ENCODE results near the gene GPR17.

GPR17 gene

GRCh38 chr2:127637725-127638252, 8.2 kb upstream of the GPR17 start:
- no peaks in the 10 kb centered on the region for H3K36me3 ChIP-seq (ENCODE audit: control insufficient read depth, insufficient read depth, low read length)
- peaks cover 29% of the 10 kb centered on the region for H3K4me1 ChIP-seq (ENCODE audit: control insufficient read depth, insufficient read depth, low read length)
- peak overlapping the region; percentile 36 for H3K4me3 ChIP-seq (ENCODE audit: low read depth, low read length)
- H3K27ac ChIP-seq (ENCODE audit: low read depth, low read length): peak overlapping the region; percentile 82; the same call in 1 of the 2 replicates
- no peaks in the 10 kb centered on the region for H3K9me3 ChIP-seq (ENCODE audit: control insufficient read depth, insufficient read depth, low read depth, low read length)
- H3K27me3 ChIP-seq (ENCODE audit: control insufficient read depth, insufficient read depth, low read length): no peaks in the 10 kb centered on the region
- H3K9ac ChIP-seq (ENCODE audit: low read length): peak overlapping the region; percentile 26

- Histone ChIP-seq H3K36me3 (ENCODE audit: control insufficient read depth, insufficient read depth, low read length) (no peaks in the 10 kb centered on the region), H3K27ac (ENCODE audit: low read depth, low read length) (peak overlapping the region; percentile 82; the same call in 1 of the 2 replicates), H3K4me3 (ENCODE audit: low read depth, low read length) (peak overlapping the region; percentile 36), H3K9me3 (ENCODE audit: control insufficient read depth, insufficient read depth, low read depth, low read length) (no peaks in the 10 kb centered on the region), H3K27me3 (ENCODE audit: control insufficient read depth, insufficient read depth, low read length) (no peaks in the 10 kb centered on the region), H3K4me1 (ENCODE audit: control insufficient read depth, insufficient read depth, low read length) (peaks cover 29% of the 10 kb centered on the region), H3K9ac (ENCODE audit: low read length) (peak overlapping the region; percentile 11)
Observed at GRCh38 chr2:127638361-127639110, 7.4 kb upstream of the GPR17 start.

GRCh38 chr2:127639111-127639474, 6.9 kb upstream of the GPR17 start:
- no peak overlapping the region for H3K4me3 ChIP-seq (ENCODE audit: low read depth, low read length)
- no peak overlapping the region for H3K27ac ChIP-seq (ENCODE audit: low read depth, low read length)
- peaks cover 29% of the 10 kb centered on the region for H3K4me1 ChIP-seq (ENCODE audit: control insufficient read depth, insufficient read depth, low read length)

GRCh38 chr2:127640082-127641072, 5.6 kb upstream of the GPR17 start:
- no peaks in the 10 kb centered on the region for H3K9me3 ChIP-seq (ENCODE audit: control insufficient read depth, insufficient read depth, low read depth, low read length)
- H3K4me3 ChIP-seq (ENCODE audit: low read depth, low read length): no peak overlapping the region
- no peaks in the 10 kb centered on the region for H3K36me3 ChIP-seq (ENCODE audit: control insufficient read depth, insufficient read depth, low read length)
- no peaks in the 10 kb centered on the region for H3K27me3 ChIP-seq (ENCODE audit: control insufficient read depth, insufficient read depth, low read length)
- peaks cover 29% of the 10 kb centered on the region for H3K4me1 ChIP-seq (ENCODE audit: control insufficient read depth, insufficient read depth, low read length)
- H3K27ac ChIP-seq (ENCODE audit: low read depth, low read length): no peak overlapping the region; the same call in 1 of the 2 replicates
- H3K9ac ChIP-seq (ENCODE audit: low read length): no peak overlapping the region

More at GRCh38 chr2:127639111-127639474, 6.9 kb upstream of the GPR17 start:
- Histone ChIP-seq H3K27me3 (ENCODE audit: control insufficient read depth, insufficient read depth, low read length) (no peaks in the 10 kb centered on the region), H3K36me3 (ENCODE audit: control insufficient read depth, insufficient read depth, low read length) (no peaks in the 10 kb centered on the region), H3K9me3 (ENCODE audit: control insufficient read depth, insufficient read depth, low read depth, low read length) (no peaks in the 10 kb centered on the region), H3K9ac (ENCODE audit: low read length) (peak overlapping the region; percentile 11)

- H3K4me3 ChIP-seq (ENCODE audit: low read depth, low read length): no peak overlapping the region
- H3K36me3 ChIP-seq (ENCODE audit: control insufficient read depth, insufficient read depth, low read length): no peaks in the 10 kb centered on the region
- H3K4me1 ChIP-seq (ENCODE audit: control insufficient read depth, insufficient read depth, low read length): peaks cover 29% of the 10 kb centered on the region
- no peak overlapping the region for H3K9ac ChIP-seq (ENCODE audit: low read length)
- H3K27ac ChIP-seq (ENCODE audit: low read depth, low read length): no peak overlapping the region
- H3K9me3 ChIP-seq (ENCODE audit: control insufficient read depth, insufficient read depth, low read depth, low read length): no peaks in the 10 kb centered on the region
- H3K27me3 ChIP-seq (ENCODE audit: control insufficient read depth, insufficient read depth, low read length): no peaks in the 10 kb centered on the region
Observed at GRCh38 chr2:127641133-127641532, 4.8 kb upstream of the GPR17 start.

- H3K9me3 ChIP-seq (ENCODE audit: control insufficient read depth, insufficient read depth, low read depth, low read length): no peaks in the 10 kb centered on the region
- no peak overlapping the region for H3K9ac ChIP-seq (ENCODE audit: low read length)
- no peaks in the 10 kb centered on the region for H3K36me3 ChIP-seq (ENCODE audit: control insufficient read depth, insufficient read depth, low read length)
- peaks cover 22% of the 10 kb centered on the region for H3K4me1 ChIP-seq (ENCODE audit: control insufficient read depth, insufficient read depth, low read length)
- no peak overlapping the region for H3K27ac ChIP-seq (ENCODE audit: low read depth, low read length)
- no peaks in the 10 kb centered on the region for H3K27me3 ChIP-seq (ENCODE audit: control insufficient read depth, insufficient read depth, low read length)
- no peak overlapping the region for H3K4me3 ChIP-seq (ENCODE audit: low read depth, low read length)
Observed at GRCh38 chr2:127641846-127642507, 4.0 kb upstream of the GPR17 start.

GRCh38 chr2:127642706-127643438, 3.1 kb upstream of the GPR17 start:
- H3K4me1 ChIP-seq (ENCODE audit: control insufficient read depth, insufficient read depth, low read length): peaks cover 17% of the 10 kb centered on the region
- H3K9ac ChIP-seq (ENCODE audit: low read length): no peak overlapping the region
- H3K36me3 ChIP-seq (ENCODE audit: control insufficient read depth, insufficient read depth, low read length): no peaks in the 10 kb centered on the region
- no peak overlapping the region for H3K27ac ChIP-seq (ENCODE audit: low read depth, low read length)
- no peaks in the 10 kb centered on the region for H3K27me3 ChIP-seq (ENCODE audit: control insufficient read depth, insufficient read depth, low read length)
- H3K4me3 ChIP-seq (ENCODE audit: low read depth, low read length): no peak overlapping the region
- H3K9me3 ChIP-seq (ENCODE audit: control insufficient read depth, insufficient read depth, low read depth, low read length): no peaks in the 10 kb centered on the region

- H3K36me3 ChIP-seq (ENCODE audit: control insufficient read depth, insufficient read depth, low read length): no peaks in the 10 kb centered on the region
- H3K9ac ChIP-seq (ENCODE audit: low read length): no peak overlapping the region
- peaks cover 13% of the 10 kb centered on the region for H3K4me1 ChIP-seq (ENCODE audit: control insufficient read depth, insufficient read depth, low read length)
- H3K27ac ChIP-seq (ENCODE audit: low read depth, low read length): no peak overlapping the region
- H3K4me3 ChIP-seq (ENCODE audit: low read depth, low read length): no peak overlapping the region
- H3K9me3 ChIP-seq (ENCODE audit: control insufficient read depth, insufficient read depth, low read depth, low read length): no peaks in the 10 kb centered on the region
- no peaks in the 10 kb centered on the region for H3K27me3 ChIP-seq (ENCODE audit: control insufficient read depth, insufficient read depth, low read length)
Observed at GRCh38 chr2:127643439-127644065, 2.4 kb upstream of the GPR17 start.

- no peak overlapping the region for H3K4me3 ChIP-seq (ENCODE audit: low read depth, low read length)
- no peak overlapping the region for H3K27ac ChIP-seq (ENCODE audit: low read depth, low read length)
- no peaks in the 10 kb centered on the region for H3K9me3 ChIP-seq (ENCODE audit: control insufficient read depth, insufficient read depth, low read depth, low read length)
- H3K9ac ChIP-seq (ENCODE audit: low read length): no peak overlapping the region
- no peaks in the 10 kb centered on the region for H3K27me3 ChIP-seq (ENCODE audit: control insufficient read depth, insufficient read depth, low read length)
- no peaks in the 10 kb centered on the region for H3K36me3 ChIP-seq (ENCODE audit: control insufficient read depth, insufficient read depth, low read length)
- H3K4me1 ChIP-seq (ENCODE audit: control insufficient read depth, insufficient read depth, low read length): peaks cover 6% of the 10 kb centered on the region; the same call in 1 of the 2 replicates
Observed at GRCh38 chr2:127644066-127645025, 1.6 kb upstream of the GPR17 start.

All from HUES6 (cell line).